ENCODE measurements around the gene DERA.

The DERA gene

GRCh38 chr12:15996254-15996653 lies 85.1 kb downstream of the DERA start:
- no peak overlapping the region for H3K9ac ChIP-seq (ENCODE audit: low read length)
- H3K36me3 ChIP-seq (replicated peaks; ENCODE audit: insufficient read depth, low read length) = no peaks in the 10 kb centered on the region
- no peak overlapping the region for H3K4me3 ChIP-seq (ENCODE audit: low read length)
- no peak for DNase-seq
- H3K9me3 ChIP-seq (replicated peaks; ENCODE audit: insufficient read depth, low read length) = no peaks in the 10 kb centered on the region
- H3K27me3 ChIP-seq (replicated peaks; ENCODE audit: insufficient read depth, low read length) = no peaks in the 10 kb centered on the region
- no peak for TF ChIP-seq EZH2phosphoT487 (IDR thresholded peaks at IDR 0.05; ENCODE audit: low read length)
- TF ChIP-seq CTCF (IDR thresholded peaks at IDR 0.05; ENCODE audit: low read length) = no peak
- TF ChIP-seq EZH2 (optimal IDR thresholded peaks at IDR 0.05; ENCODE audit: low read depth, low read length) = no peak
- no peak overlapping the region for H3K27ac ChIP-seq (ENCODE audit: low read length)
- H2AFZ ChIP-seq (ENCODE audit: low read length) = no peak overlapping the region
- H3F3A ChIP-seq (ENCODE audit: insufficient read depth, low read length) = no peaks in the 10 kb centered on the region
- H3K79me2 ChIP-seq (ENCODE audit: low read length) = no peaks in the 10 kb centered on the region
- no peaks in the 10 kb centered on the region for H4K20me1 ChIP-seq (ENCODE audit: insufficient read depth, low read length)
- H3K4me1 ChIP-seq (ENCODE audit: low read length) = no peaks in the 10 kb centered on the region
- H3K9me2 ChIP-seq (replicated peaks; ENCODE audit: insufficient read depth, low read length) = no peaks in the 10 kb centered on the region
- no peak overlapping the region for H3K4me2 ChIP-seq (ENCODE audit: low read depth, low read length)

GRCh38 chr12:15996948-15997347 lies 85.8 kb downstream of the DERA start:
- no peaks in the 10 kb centered on the region for H3F3A ChIP-seq (ENCODE audit: insufficient read depth, low read length)
- H3K9ac ChIP-seq (ENCODE audit: low read length) = no peak overlapping the region
- TF ChIP-seq EZH2phosphoT487 (IDR thresholded peaks at IDR 0.05; ENCODE audit: low read length) (no peak), CTCF (IDR thresholded peaks at IDR 0.05; ENCODE audit: low read length) (no peak), EZH2 (optimal IDR thresholded peaks at IDR 0.05; ENCODE audit: low read depth, low read length) (no peak)
- no peaks in the 10 kb centered on the region for H3K9me2 ChIP-seq (replicated peaks; ENCODE audit: insufficient read depth, low read length)
- H3K27ac ChIP-seq (ENCODE audit: low read length) = no peak overlapping the region
- no peaks in the 10 kb centered on the region for H3K4me1 ChIP-seq (ENCODE audit: low read length)
- no peaks in the 10 kb centered on the region for H3K79me2 ChIP-seq (ENCODE audit: low read length)
- H2AFZ ChIP-seq (ENCODE audit: low read length) = no peak overlapping the region
- no peak overlapping the region for H3K4me2 ChIP-seq (ENCODE audit: low read depth, low read length)
- no peaks in the 10 kb centered on the region for H3K27me3 ChIP-seq (replicated peaks; ENCODE audit: insufficient read depth, low read length)
- no peak overlapping the region for H3K4me3 ChIP-seq (ENCODE audit: low read length)
- DNase-seq = no peak
- H3K36me3 ChIP-seq (replicated peaks; ENCODE audit: insufficient read depth, low read length) = no peaks in the 10 kb centered on the region
- H3K9me3 ChIP-seq (replicated peaks; ENCODE audit: insufficient read depth, low read length) = no peaks in the 10 kb centered on the region
- H4K20me1 ChIP-seq (ENCODE audit: insufficient read depth, low read length) = no peaks in the 10 kb centered on the region

- no peak for DNase-seq
- TF ChIP-seq EZH2 (optimal IDR thresholded peaks at IDR 0.05; ENCODE audit: low read depth, low read length) = no peak
- TF ChIP-seq CTCF (IDR thresholded peaks at IDR 0.05; ENCODE audit: low read length) = no peak
- no peak for TF ChIP-seq EZH2phosphoT487 (IDR thresholded peaks at IDR 0.05; ENCODE audit: low read length)
- Histone ChIP-seq H3K4me1 (ENCODE audit: low read length) (no peaks in the 10 kb centered on the region), H3F3A (ENCODE audit: insufficient read depth, low read length) (no peaks in the 10 kb centered on the region), H3K27me3 (replicated peaks; ENCODE audit: insufficient read depth, low read length) (no peaks in the 10 kb centered on the region), H3K4me3 (ENCODE audit: low read length) (no peak overlapping the region), H3K27ac (ENCODE audit: low read length) (no peak overlapping the region), H3K9me2 (replicated peaks; ENCODE audit: insufficient read depth, low read length) (no peaks in the 10 kb centered on the region), H3K79me2 (ENCODE audit: low read length) (no peaks in the 10 kb centered on the region), H3K9me3 (replicated peaks; ENCODE audit: insufficient read depth, low read length) (no peaks in the 10 kb centered on the region), H3K4me2 (ENCODE audit: low read depth, low read length) (no peak overlapping the region), H3K9ac (ENCODE audit: low read length) (no peak overlapping the region), H2AFZ (ENCODE audit: low read length) (no peak overlapping the region), H4K20me1 (ENCODE audit: insufficient read depth, low read length) (no peaks in the 10 kb centered on the region), H3K36me3 (replicated peaks; ENCODE audit: insufficient read depth, low read length) (no peaks in the 10 kb centered on the region)
Measured at GRCh38 chr12:15997910-15998309, 86.8 kb downstream of the DERA start.

Measured in MM.1S (cell line).